T-helper 17 cell (primary cell): ENCODE results near the gene NUP37. TPM values are rescaled to one million over a fixed set of nuclear protein-coding genes. Genes with fewer than 3 reads are reported as not detected.
"Not testable (repeated sequence)": the region's sequence is repeated elsewhere in the genome, so short reads cannot be mapped to it uniquely, and the experiment has no call there.

Source experiments
- ATAC-seq: fragments of 150-1000 bp; cut with Tn5 transposase; 2 replicates; pipeline ENCODE4 v1.10.0; 2021; ENCODE audit warnings: mild to moderate bottlenecking, moderate library complexity
- DNase-seq, 3 donors: peaks; one replicate each; pipeline versions ENCODE4 v3.0.0 to v3.0.0-alpha.2; 2020 to 2021
- H3K9me3 ChIP-seq: one replicate; pipeline ENCODE4 v1.7.0; 2013; ENCODE audit warnings: low read length, mild to moderate bottlenecking; ENCODE audit not compliant: control insufficient read depth, poor library complexity, severe bottlenecking
- H3K27ac Mint-ChIP-seq: one replicate; pipeline ENCODE4 v1.8.0; 2022; ENCODE audit warnings: mild to moderate bottlenecking, moderate library complexity, mixed read lengths
- H3K27me3 Mint-ChIP-seq: one replicate; pipeline ENCODE4 v1.8.0; 2022; ENCODE audit warnings: mixed read lengths
- H3K36me3 Mint-ChIP-seq: one replicate; pipeline ENCODE4 v1.8.0; 2022; ENCODE audit warnings: low read depth, mixed read lengths
- H3K4me1 Mint-ChIP-seq: one replicate; pipeline ENCODE4 v1.8.0; 2022; ENCODE audit warnings: mild to moderate bottlenecking, mixed read lengths
- H3K4me3 Mint-ChIP-seq: one replicate; pipeline ENCODE4 v1.8.0; 2022; ENCODE audit warnings: mild to moderate bottlenecking, moderate library complexity, mixed read lengths
- total RNA-seq, 4 donors: library from RNA in 2 of 4; stranded (reverse) in 2 of 4; gene quantifications; one replicate each; pipeline ENCODE4 v1.2.3 and lab custom pipeline; 2022 to 2026

NUP37 gene
- total RNA-seq, 2 donors from 2014 or later: 11.0 to 12.5 TPM

- Mint-ChIP-seq H3K27ac (peak overlapping the region; percentile 91), H3K4me1 (peaks cover 16% of the 10 kb centered on the region), H3K36me3 (no peaks in the 10 kb centered on the region), H3K4me3 (peak overlapping the region; percentile 65), H3K27me3 (no peaks in the 10 kb centered on the region)
- DNase-seq: no peak
- ATAC-seq: no peak
- H3K9me3 ChIP-seq: no peaks in the 10 kb centered on the region
Observed at GRCh38 chr12:102118874-102119273, 1.0 kb downstream of the NUP37 start.

DNA sequence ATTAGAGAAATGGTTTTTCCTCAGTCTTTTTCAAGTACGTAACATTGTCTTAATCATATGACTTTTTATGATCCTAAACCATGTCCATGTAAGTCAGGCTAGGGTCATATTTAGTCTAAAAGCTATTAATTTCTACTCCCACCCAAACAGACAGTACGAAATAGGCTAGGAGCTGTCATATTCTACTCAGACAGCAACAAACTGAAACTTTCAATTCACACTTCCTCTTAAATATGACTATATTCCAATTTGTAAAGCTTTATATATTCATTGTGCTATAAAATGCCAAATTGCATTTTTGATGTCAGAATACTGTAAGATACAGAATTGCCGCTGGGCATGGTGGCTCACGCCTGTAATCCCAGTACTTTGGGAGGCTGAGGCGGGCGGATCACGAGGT, 3.5 kb downstream of the NUP37 start:
- H3K9me3 ChIP-seq: no peaks in the 10 kb centered on the region
- H3K27ac Mint-ChIP-seq: no peak overlapping the region
- H3K36me3 Mint-ChIP-seq: peaks cover 2% of the 10 kb centered on the region
- no peak overlapping the region for H3K4me3 Mint-ChIP-seq
- DNase-seq (no peak), ATAC-seq (no peak)
- no peaks in the 10 kb centered on the region for H3K27me3 Mint-ChIP-seq
- H3K4me1 Mint-ChIP-seq: peaks cover 18% of the 10 kb centered on the region

DNA sequence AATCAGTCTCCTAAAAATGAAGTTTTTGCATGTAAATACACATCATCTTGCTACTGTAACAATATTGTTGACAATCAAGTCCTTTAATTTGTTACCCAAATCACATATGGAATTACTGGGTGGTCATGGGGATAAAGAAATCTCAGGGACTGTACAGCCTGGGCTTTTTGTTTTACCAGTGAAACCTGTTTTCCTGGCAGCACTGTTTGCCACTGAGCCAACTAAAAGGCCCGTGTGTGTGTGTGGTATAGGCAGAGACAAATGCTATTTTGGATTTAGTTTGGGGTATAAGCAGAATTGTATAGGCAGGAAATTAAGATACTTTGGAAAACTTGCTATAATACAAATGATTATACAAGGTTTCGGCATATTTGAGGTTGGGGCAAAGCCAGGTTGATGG, 5.7 kb downstream of the NUP37 start:
- Mint-ChIP-seq H3K4me3 (no peak overlapping the region), H3K36me3 (peaks cover 6% of the 10 kb centered on the region), H3K27ac (no peak overlapping the region), H3K27me3 (no peaks in the 10 kb centered on the region), H3K4me1 (peaks cover 18% of the 10 kb centered on the region)
- no peaks in the 10 kb centered on the region for H3K9me3 ChIP-seq
- DNase-seq (no peak), ATAC-seq (no peak)

DNA sequence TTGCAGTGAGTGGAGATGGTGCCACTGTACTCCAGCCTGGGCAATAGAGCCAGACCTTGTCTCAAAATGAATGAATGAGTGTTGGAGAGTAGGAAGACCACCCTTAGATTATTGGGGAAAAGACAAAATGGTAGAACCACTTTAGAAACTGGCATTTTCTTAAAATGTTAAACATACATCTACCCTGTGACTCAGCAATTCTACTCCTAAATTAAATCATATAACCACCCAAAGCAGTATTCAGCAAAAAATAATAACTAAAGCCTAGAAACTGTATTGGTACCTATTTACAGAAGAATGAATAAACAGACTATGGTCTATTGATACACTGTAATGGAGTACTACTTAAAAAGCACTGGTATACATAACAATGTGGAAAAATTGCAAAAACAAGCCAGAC, 9.1 kb downstream of the NUP37 start:
- peaks cover 13% of the 10 kb centered on the region for H3K36me3 Mint-ChIP-seq
- no peaks in the 10 kb centered on the region for H3K9me3 ChIP-seq
- no peak overlapping the region for H3K4me3 Mint-ChIP-seq
- peaks cover 16% of the 10 kb centered on the region for H3K4me1 Mint-ChIP-seq
- no peak overlapping the region for H3K27ac Mint-ChIP-seq
- no peak for DNase-seq
- H3K27me3 Mint-ChIP-seq: no peaks in the 10 kb centered on the region
- no peak for ATAC-seq

DNA sequence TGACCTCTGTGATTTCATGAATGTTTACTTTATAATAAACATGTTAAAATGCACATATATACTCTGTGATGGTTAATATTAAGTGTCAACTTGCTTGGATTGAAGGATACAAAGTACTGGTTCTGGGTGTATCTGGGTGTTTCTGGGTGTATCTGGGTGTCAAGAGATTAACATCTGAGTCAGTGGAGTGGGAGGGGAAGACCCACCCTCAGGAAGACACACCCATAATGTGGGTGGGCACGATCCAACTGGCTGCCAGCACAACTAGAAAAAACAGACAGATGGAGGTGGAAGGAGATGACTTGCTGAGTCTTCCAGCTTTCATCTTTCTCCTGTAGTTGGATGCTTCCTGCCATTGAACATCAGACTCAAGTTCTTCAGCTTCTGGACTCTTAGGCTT, 11.9 kb downstream of the NUP37 start:
- no peak overlapping the region for H3K27ac Mint-ChIP-seq
- peaks cover 14% of the 10 kb centered on the region for H3K4me1 Mint-ChIP-seq
- H3K36me3 Mint-ChIP-seq: peaks cover 14% of the 10 kb centered on the region
- H3K4me3 Mint-ChIP-seq: no peak overlapping the region
- H3K9me3 ChIP-seq: no peaks in the 10 kb centered on the region
- no peak for DNase-seq
- no peak for ATAC-seq
- H3K27me3 Mint-ChIP-seq: no peaks in the 10 kb centered on the region

- ATAC-seq (no peak), DNase-seq (no peak)
- Mint-ChIP-seq H3K27me3 (no peaks in the 10 kb centered on the region), H3K4me3 (no peak overlapping the region), H3K27ac (no peak overlapping the region), H3K36me3 (peaks cover 12% of the 10 kb centered on the region), H3K4me1 (peaks cover 15% of the 10 kb centered on the region)
- H3K9me3 ChIP-seq: no peaks in the 10 kb centered on the region
Observed at GRCh38 chr12:102106905-102107304, 13.0 kb downstream of the NUP37 start.

GRCh38 chr12:102096855-102097254, 23.1 kb downstream of the NUP37 start:
- H3K9me3 ChIP-seq: no peaks in the 10 kb centered on the region
- H3K36me3 Mint-ChIP-seq: peaks cover 8% of the 10 kb centered on the region
- no peak overlapping the region for H3K27ac Mint-ChIP-seq
- no peaks in the 10 kb centered on the region for H3K27me3 Mint-ChIP-seq
- H3K4me1 Mint-ChIP-seq: peaks cover 6% of the 10 kb centered on the region
- DNase-seq: no peak
- H3K4me3 Mint-ChIP-seq: no peak overlapping the region
- no peak for ATAC-seq

DNA sequence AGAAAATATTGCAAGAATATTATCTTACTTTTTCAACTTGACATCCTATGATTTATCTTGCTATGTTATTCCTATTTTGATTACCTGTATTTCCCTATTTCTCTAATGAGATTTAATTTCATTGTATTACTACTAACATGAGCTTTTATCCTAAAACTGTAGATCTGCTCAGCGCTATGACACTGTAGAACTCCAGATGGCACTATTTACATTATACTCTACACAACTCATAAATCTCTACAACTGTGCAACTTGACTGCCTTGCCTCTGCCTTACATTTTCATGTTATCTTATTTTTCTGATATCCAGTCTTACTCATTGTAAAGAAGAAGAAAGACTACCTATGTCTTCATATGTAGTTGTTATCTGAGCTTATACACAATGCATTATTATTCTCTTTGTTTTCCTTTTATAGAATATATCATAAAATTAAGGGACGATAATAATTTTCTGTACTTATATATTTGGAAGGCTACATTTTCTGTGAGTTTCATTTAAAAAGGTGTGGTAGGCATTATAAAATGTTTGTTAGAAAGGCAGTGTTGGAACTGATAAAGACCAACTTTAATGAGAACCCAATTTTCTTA, 24.1 kb downstream of the NUP37 start:
- H3K4me3 Mint-ChIP-seq: no peak overlapping the region
- H3K27ac Mint-ChIP-seq: no peak overlapping the region
- no peaks in the 10 kb centered on the region for H3K27me3 Mint-ChIP-seq
- H3K36me3 Mint-ChIP-seq: peaks cover 8% of the 10 kb centered on the region
- ATAC-seq (peak; percentile 44), DNase-seq (no peak)
- H3K9me3 ChIP-seq: no peaks in the 10 kb centered on the region
- peaks cover 6% of the 10 kb centered on the region for H3K4me1 Mint-ChIP-seq

DNA sequence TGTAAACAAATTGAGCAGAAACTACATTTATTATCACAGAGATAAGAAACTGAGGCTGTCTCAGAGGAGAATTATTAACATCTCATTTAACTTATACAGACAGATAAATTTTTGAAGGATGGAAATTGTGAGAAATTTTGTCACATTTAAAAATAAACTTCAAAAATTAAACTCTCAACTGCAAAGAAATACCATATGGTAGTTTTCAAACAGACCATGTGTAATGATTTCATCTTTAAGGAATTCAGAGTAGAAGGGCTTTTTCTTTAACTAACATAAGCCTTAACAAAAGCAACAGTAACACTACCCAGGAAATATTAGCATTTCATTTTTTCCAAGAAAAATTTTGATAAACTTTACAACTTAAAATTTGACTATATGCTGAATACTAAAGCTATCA, 26.6 kb downstream of the NUP37 start:
- peaks cover 6% of the 10 kb centered on the region for H3K4me1 Mint-ChIP-seq

GRCh38 chr12:102089228-102089835, 30.6 kb downstream of the NUP37 start:
- not testable (repeated sequence) for H3K27ac Mint-ChIP-seq, H3K27me3 Mint-ChIP-seq, H3K36me3 Mint-ChIP-seq, H3K4me3 Mint-ChIP-seq, DNase-seq, ATAC-seq, H3K9me3 ChIP-seq, H3K4me1 Mint-ChIP-seq

More for the DNA sequence above, 26.6 kb downstream of the NUP37 start:
- no peak for DNase-seq
- H3K4me3 Mint-ChIP-seq: no peak overlapping the region
- H3K36me3 Mint-ChIP-seq: peaks cover 6% of the 10 kb centered on the region
- H3K9me3 ChIP-seq: no peaks in the 10 kb centered on the region
- H3K27ac Mint-ChIP-seq: no peak overlapping the region
- no peaks in the 10 kb centered on the region for H3K27me3 Mint-ChIP-seq
- ATAC-seq: no peak

- Mint-ChIP-seq H3K4me1 (peaks cover 8% of the 10 kb centered on the region), H3K36me3 (peaks cover 20% of the 10 kb centered on the region), H3K4me3 (no peak overlapping the region), H3K27me3 (no peaks in the 10 kb centered on the region), H3K27ac (no peak overlapping the region)
- DNase-seq (no peak), ATAC-seq (no peak)
- H3K9me3 ChIP-seq: no peaks in the 10 kb centered on the region
Observed at GRCh38 chr12:102080842-102081241, 39.1 kb downstream of the NUP37 start.

GRCh38 chr12:102072092-102072491, 47.8 kb downstream of the NUP37 start:
- H3K27me3 Mint-ChIP-seq, H3K27ac Mint-ChIP-seq: not testable (repeated sequence)

GRCh38 chr12:102069707-102070106, 50.2 kb downstream of the NUP37 start:
- ATAC-seq: no peak
- no peaks in the 10 kb centered on the region for H3K36me3 Mint-ChIP-seq
- H3K9me3 ChIP-seq: no peaks in the 10 kb centered on the region
- no peak overlapping the region for H3K4me3 Mint-ChIP-seq
- H3K27ac Mint-ChIP-seq: no peak overlapping the region
- H3K4me1 Mint-ChIP-seq: no peaks in the 10 kb centered on the region
- H3K27me3 Mint-ChIP-seq: peaks cover 11% of the 10 kb centered on the region
- DNase-seq: no peak

More at GRCh38 chr12:102072092-102072491, 47.8 kb downstream of the NUP37 start:
- not testable (repeated sequence) for DNase-seq, ATAC-seq, H3K4me1 Mint-ChIP-seq, H3K36me3 Mint-ChIP-seq, H3K9me3 ChIP-seq, H3K4me3 Mint-ChIP-seq

DNA sequence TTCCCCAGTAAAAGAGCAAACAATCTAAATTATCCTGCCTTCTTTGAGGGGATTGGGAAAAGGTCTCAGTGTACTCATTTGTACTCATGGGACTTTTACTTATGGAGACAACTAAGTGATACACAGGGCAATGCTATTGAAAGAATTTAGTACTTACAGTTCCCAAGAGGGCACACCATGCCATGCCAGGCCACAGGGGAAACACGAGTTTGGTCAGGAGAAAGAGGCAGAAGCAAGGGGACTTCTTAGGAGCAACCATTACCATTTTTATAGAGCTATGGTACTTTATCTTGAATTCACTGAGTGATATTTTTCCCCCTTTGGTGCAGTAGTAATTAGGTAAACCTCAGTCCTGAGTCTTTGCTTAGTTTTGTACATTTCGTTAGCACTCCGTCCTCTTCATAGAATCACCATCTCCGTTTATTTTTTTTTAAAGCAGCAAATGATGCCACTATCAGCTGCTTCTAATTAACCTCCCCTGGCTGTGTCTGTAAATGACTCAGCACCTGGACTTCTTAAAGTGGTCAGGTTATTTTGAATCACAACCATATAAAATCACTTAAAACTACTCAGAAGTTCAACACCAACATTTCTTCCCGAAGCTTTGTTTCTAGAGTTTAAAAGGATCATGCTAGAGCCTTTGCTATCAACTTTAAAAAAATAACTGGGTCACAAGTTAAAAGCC, 52.2 kb downstream of the NUP37 start:
- no peak overlapping the region for H3K27ac Mint-ChIP-seq
- H3K9me3 ChIP-seq: no peaks in the 10 kb centered on the region
- ATAC-seq: no peak

More for the DNA sequence above, 52.2 kb downstream of the NUP37 start:
- no peak for DNase-seq
- Mint-ChIP-seq H3K27me3 (peaks cover 14% of the 10 kb centered on the region), H3K4me1 (no peaks in the 10 kb centered on the region), H3K4me3 (no peak overlapping the region), H3K36me3 (no peaks in the 10 kb centered on the region)
